Trophoblast cell (in vitro differentiated cells and primary cell): Measurements from ENCODE around the gene APOC3.

Experiments used
- DNase-seq, 2 donors: peaks; one replicate each; pipeline ENCODE4 v3.0.0-alpha.2; 2016
- H2AFZ ChIP-seq: 2 replicates; pipeline ENCODE4 v1.6.1; 2013; ENCODE audit warnings: low read length, moderate library complexity, mild to moderate bottlenecking; ENCODE audit not compliant: insufficient read depth, poor library complexity
- H2AK5ac ChIP-seq: 2 replicates; pipeline ENCODE4 v1.6.1; 2013; ENCODE audit warnings: mild to moderate bottlenecking, low read length
- H2BK120ac ChIP-seq: 2 replicates; pipeline ENCODE4 v1.6.1; 2013; ENCODE audit warnings: low read length, mild to moderate bottlenecking, moderate library complexity; ENCODE audit not compliant: insufficient read depth, poor library complexity
- H2BK12ac ChIP-seq: 2 replicates; pipeline ENCODE4 v1.6.1; 2013; ENCODE audit warnings: mild to moderate bottlenecking, low read length, moderate library complexity
- H2BK5ac ChIP-seq: 2 replicates; pipeline ENCODE4 v1.6.1; 2013; ENCODE audit warnings: low read length, low read depth, moderate library complexity, mild to moderate bottlenecking; ENCODE audit not compliant: poor library complexity
- H3K14ac ChIP-seq: 2 replicates; pipeline ENCODE4 v1.6.1; 2013; ENCODE audit warnings: mild to moderate bottlenecking, low read length
- H3K18ac ChIP-seq: 2 replicates; pipeline ENCODE4 v1.6.1; 2013; ENCODE audit warnings: mild to moderate bottlenecking, low read length
- H3K23ac ChIP-seq: 2 replicates; pipeline ENCODE4 v1.6.1; 2013; ENCODE audit warnings: low read length
- H3K27ac ChIP-seq: 2 replicates; pipeline ENCODE4 v1.5.1; 2013; ENCODE audit warnings: low read depth, mild to moderate bottlenecking, inconsistent platforms, low read length, moderate library complexity
- H3K27me3 ChIP-seq: 2 replicates; pipeline ENCODE4 v1.6.1; 2013; ENCODE audit warnings: inconsistent platforms, mild to moderate bottlenecking, low read length, moderate library complexity; ENCODE audit not compliant: insufficient read depth
- H3K36me3 ChIP-seq, 2 experiments: 1 replicate in 1 of 2; 2 replicates in 1 of 2; pipeline ENCODE4 v1.6.1; 2013; ENCODE audit warnings: low read length in 2 of 2, mild to moderate bottlenecking in 2 of 2, moderate library complexity in 1 of 2; ENCODE audit not compliant: insufficient read depth in 2 of 2, control insufficient read depth in 1 of 2
- H3K4ac ChIP-seq: 2 replicates; pipeline ENCODE4 v1.6.1; 2013; ENCODE audit warnings: low read depth, mild to moderate bottlenecking, low read length, moderate library complexity
- H3K4me1 ChIP-seq, 2 experiments: 1 replicate in 1 of 2; 2 replicates in 1 of 2; pipeline ENCODE4 v1.6.1; 2013; ENCODE audit warnings: low read length in 2 of 2, mild to moderate bottlenecking in 2 of 2, moderate library complexity in 1 of 2; ENCODE audit not compliant: insufficient read depth in 2 of 2, control insufficient read depth in 1 of 2
- H3K4me2 ChIP-seq: 2 replicates; pipeline ENCODE4 v1.6.1; 2013; ENCODE audit warnings: inconsistent platforms, mild to moderate bottlenecking, low read length, moderate library complexity
- H3K4me3 ChIP-seq: 2 replicates; pipeline ENCODE4 v1.5.1; 2013; ENCODE audit warnings: mild to moderate bottlenecking, low read depth, low read length, inconsistent platforms
- H3K79me1 ChIP-seq: one replicate; pipeline ENCODE4 v1.6.1; 2013; ENCODE audit warnings: low read length
- H3K79me2 ChIP-seq: 2 replicates; pipeline ENCODE4 v1.6.1; 2013; ENCODE audit warnings: low read length, mild to moderate bottlenecking; ENCODE audit not compliant: control insufficient read depth, insufficient read depth, poor library complexity
- H3K9ac ChIP-seq: 2 replicates; pipeline ENCODE4 v1.6.1; 2013; ENCODE audit warnings: mild to moderate bottlenecking, low read length
- H3K9me3 ChIP-seq: 2 replicates; pipeline ENCODE4 v1.6.1; 2013; ENCODE audit warnings: low read depth, mild to moderate bottlenecking, control low read depth, inconsistent platforms, low read length; ENCODE audit not compliant: insufficient read depth
- H4K12ac ChIP-seq: 2 replicates; pipeline ENCODE4 v1.6.1; 2013; ENCODE audit warnings: low read depth, mild to moderate bottlenecking, low read length, moderate library complexity
- H4K8ac ChIP-seq: 2 replicates; pipeline ENCODE4 v1.6.1; 2013; ENCODE audit warnings: low read depth, mild to moderate bottlenecking, low read length, moderate library complexity
- H4K91ac ChIP-seq: one replicate; pipeline ENCODE4 v1.6.1; 2013; ENCODE audit warnings: low read depth, mild to moderate bottlenecking, low read length, moderate library complexity
- WGBS: extraction: QIAGEN DNeasy Blood & Tissue Kit; methylation state at CpG from one replicate; pipeline ENCODE4 v1.1.7; 2013; ENCODE audit warnings: missing lambda C conversion rate; ENCODE audit not compliant: insufficient read length, insufficient coverage; ENCODE audit errors: extremely low coverage; 5-methylcytosine and 5-hydroxymethylcytosine counted together

Gene APOC3

GRCh38 chr11:116876656-116877055 lies 46.9 kb downstream of the APOC3 start:
- Histone ChIP-seq H3K4me3 (no peak overlapping the region), H2BK120ac (no peak overlapping the region), H3K9me3 (no peaks in the 10 kb centered on the region), H4K8ac (no peak overlapping the region), H2AFZ (no peak overlapping the region), H4K12ac (no peak overlapping the region), H3K4ac (no peak overlapping the region), H2BK12ac (no peak overlapping the region), H3K4me1 (peaks cover 10 to 15% of the 10 kb centered on the region in 2 experiments), H3K4me2 (no peak overlapping the region), H2BK5ac (no peak overlapping the region), H3K27ac (no peak overlapping the region), H3K9ac (no peak overlapping the region), H3K79me1 (no peaks in the 10 kb centered on the region), H3K79me2 (no peaks in the 10 kb centered on the region), H2AK5ac (no peak overlapping the region), H3K36me3 (peaks cover 5 to 16% of the 10 kb centered on the region in 2 experiments), H4K91ac (no peak overlapping the region), H3K14ac (no peak overlapping the region), H3K27me3 (no peaks in the 10 kb centered on the region), H3K18ac (no peak overlapping the region), H3K23ac (no peak overlapping the region)
- WGBS: no CpG with 5 or more reads among the region's 8 CpGs
- DNase-seq: peak; percentile 76 to 94

DNA sequence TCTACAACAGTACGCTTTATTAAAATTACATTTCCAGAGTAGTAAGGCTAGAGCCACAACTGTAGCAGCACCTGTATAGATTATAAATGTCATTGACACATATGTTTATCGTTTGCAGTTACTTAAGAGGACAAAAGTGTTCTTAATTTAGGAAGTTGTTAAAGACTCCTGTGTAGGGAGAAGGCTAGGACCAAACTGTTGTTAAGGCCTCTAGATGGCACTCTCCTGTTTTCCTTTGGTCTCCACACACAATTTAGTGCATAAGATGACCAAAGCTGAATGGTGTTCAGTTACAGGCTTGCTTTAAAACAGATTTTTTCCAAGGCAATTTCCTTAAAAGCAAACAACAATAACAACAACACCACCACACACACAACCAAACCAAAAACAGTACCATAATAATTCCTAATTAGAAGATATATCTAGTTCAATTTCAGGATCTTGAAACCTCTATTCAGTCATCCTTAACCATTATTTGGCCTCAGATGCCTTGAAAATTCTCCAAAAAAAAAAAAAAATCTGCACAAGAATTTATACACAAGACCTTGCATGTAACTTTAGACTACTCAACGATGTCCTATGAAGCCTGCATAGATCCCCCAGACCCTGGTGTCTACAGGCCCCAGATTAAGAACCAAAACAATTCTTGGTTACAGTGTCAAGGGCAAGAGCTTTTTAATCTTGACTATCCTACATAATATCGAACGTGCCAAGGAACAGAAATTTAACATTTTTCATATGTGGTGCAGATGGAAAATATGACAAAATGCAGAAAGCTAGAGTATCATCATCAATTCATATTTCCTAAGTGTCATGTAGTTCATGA lies 50.3 kb downstream of the APOC3 start:
- no peak overlapping the region for H2BK5ac ChIP-seq
- no peak overlapping the region for H2BK120ac ChIP-seq
- H3K27me3 ChIP-seq: no peaks in the 10 kb centered on the region
- H3K27ac ChIP-seq: no peak overlapping the region
- no peak overlapping the region for H2AK5ac ChIP-seq
- no peak overlapping the region for H3K9ac ChIP-seq
- peak; percentile 35 to 69 for DNase-seq
- H3K23ac ChIP-seq: no peak overlapping the region
- peaks cover 0 to 5% of the 10 kb centered on the region in 2 experiments for H3K36me3 ChIP-seq
- no peak overlapping the region for H3K18ac ChIP-seq
- H3K4me3 ChIP-seq: no peak overlapping the region
- H3K79me2 ChIP-seq: no peaks in the 10 kb centered on the region
- H3K4me2 ChIP-seq: no peak overlapping the region
- H4K12ac ChIP-seq: no peak overlapping the region
- H3K4me1 ChIP-seq: peaks cover 10 to 13% of the 10 kb centered on the region in 2 experiments
- H3K79me1 ChIP-seq: no peaks in the 10 kb centered on the region
- H3K14ac ChIP-seq: no peak overlapping the region
- no peak overlapping the region for H3K4ac ChIP-seq
- H3K9me3 ChIP-seq: no peaks in the 10 kb centered on the region
- no peak overlapping the region for H4K8ac ChIP-seq
- H2AFZ ChIP-seq: no peak overlapping the region
- H2BK12ac ChIP-seq: no peak overlapping the region
- no peak overlapping the region for H4K91ac ChIP-seq
- no CpG with 5 or more reads among the region's 5 CpGs for WGBS

DNA sequence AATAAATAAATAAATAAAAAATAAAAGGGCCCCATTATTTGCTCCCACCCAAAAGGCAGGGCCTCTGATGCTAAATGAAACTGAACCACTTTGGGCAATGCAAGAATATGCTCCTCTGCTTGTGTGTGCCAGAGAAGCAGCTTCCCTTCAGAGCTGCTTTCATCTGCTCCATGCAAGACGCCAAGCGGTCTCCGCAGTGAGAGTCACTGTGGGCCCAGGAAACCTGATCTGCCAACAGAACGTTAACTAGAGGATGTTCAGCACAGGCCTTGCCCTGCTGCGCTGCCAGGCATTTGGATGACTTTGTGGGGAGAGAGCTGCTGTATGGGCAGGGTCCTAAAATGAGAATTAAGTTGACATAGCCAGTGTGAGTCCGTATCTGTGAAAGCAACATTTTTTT lies 51.4 kb downstream of the APOC3 start:
- H4K8ac ChIP-seq: no peak overlapping the region
- no peak overlapping the region for H4K91ac ChIP-seq
- no peak overlapping the region for H3K9ac ChIP-seq
- H3K36me3 ChIP-seq: peaks cover 0 to 2% of the 10 kb centered on the region in 2 experiments
- H2AK5ac ChIP-seq: no peak overlapping the region
- H2BK12ac ChIP-seq: no peak overlapping the region
- no CpG with 5 or more reads among the region's 6 CpGs for WGBS
- H3K23ac ChIP-seq: no peak overlapping the region
- no peak overlapping the region for H3K4me2 ChIP-seq
- H3K4ac ChIP-seq: no peak overlapping the region
- H3K79me2 ChIP-seq: no peaks in the 10 kb centered on the region
- H3K14ac ChIP-seq: no peak overlapping the region
- H3K27me3 ChIP-seq: no peaks in the 10 kb centered on the region
- H3K27ac ChIP-seq: no peak overlapping the region
- no peak overlapping the region for H3K18ac ChIP-seq
- H2AFZ ChIP-seq: no peak overlapping the region
- H3K9me3 ChIP-seq: no peaks in the 10 kb centered on the region
- H4K12ac ChIP-seq: no peak overlapping the region
- H3K79me1 ChIP-seq: no peaks in the 10 kb centered on the region
- no peak for DNase-seq
- H3K4me3 ChIP-seq: no peak overlapping the region
- peaks cover 7 to 8% of the 10 kb centered on the region in 2 experiments for H3K4me1 ChIP-seq
- H2BK120ac ChIP-seq: no peak overlapping the region
- H2BK5ac ChIP-seq: no peak overlapping the region

- Histone ChIP-seq H4K91ac (no peak overlapping the region), H3K9ac (no peak overlapping the region), H4K8ac (no peak overlapping the region), H3K4me3 (no peak overlapping the region), H3K27me3 (no peaks in the 10 kb centered on the region), H2BK12ac (no peak overlapping the region), H3K9me3 (no peaks in the 10 kb centered on the region), H3K18ac (no peak overlapping the region), H3K14ac (no peak overlapping the region), H3K79me1 (no peaks in the 10 kb centered on the region), H3K36me3 (peaks cover 0 to 2% of the 10 kb centered on the region in 2 experiments), H4K12ac (no peak overlapping the region), H3K23ac (no peak overlapping the region), H2AK5ac (no peak overlapping the region), H2AFZ (no peak overlapping the region), H2BK120ac (no peak overlapping the region), H3K4me1 (peaks cover 0 to 2% of the 10 kb centered on the region in 2 experiments), H3K4ac (no peak overlapping the region), H2BK5ac (no peak overlapping the region), H3K4me2 (no peak overlapping the region), H3K27ac (no peak overlapping the region), H3K79me2 (no peaks in the 10 kb centered on the region)
- no peak for DNase-seq
Measured at GRCh38 chr11:116882386-116882785, 52.7 kb downstream of the APOC3 start.
